EH (cell line): ENCODE data around the gene HMGCL.
"Not testable (repeated sequence)": the region's sequence is repeated elsewhere in the genome, so short reads cannot be mapped to it uniquely, and the experiment has no call there.

Experiments used
- DNase-seq: peaks from one replicate; pipeline ENCODE4 v3.0.0-alpha.2; 2015; ENCODE audit warnings: low read depth

Gene HMGCL

GRCh38 chr1:23826590-23826989 lies 1.4 kb upstream of the HMGCL start:
- DNase-seq, result not testable (repeated sequence)

GRCh38 chr1:23825762-23826522 lies 713 bp upstream of the HMGCL start:
- DNase-seq, result no peak

- no peak for DNase-seq
Measured at GRCh38 chr1:23824711-23825075, 536 bp downstream of the HMGCL start.

- DNase-seq, result no peak
Measured at GRCh38 chr1:23823767-23824166, 1.5 kb downstream of the HMGCL start.

GRCh38 chr1:23817633-23818032 lies 7.6 kb downstream of the HMGCL start:
- DNase-seq, result no peak

GRCh38 chr1:23816906-23817305 lies 8.3 kb downstream of the HMGCL start:
- DNase-seq, result no peak

- no peak for DNase-seq
Measured at GRCh38 chr1:23816361-23816760, 8.9 kb downstream of the HMGCL start.

- DNase-seq, result no peak
Measured at GRCh38 chr1:23814016-23814415, 11.2 kb downstream of the HMGCL start.

- peak; percentile 35 for DNase-seq
Measured at GRCh38 chr1:23810818-23811540, 14.2 kb downstream of the HMGCL start.

- peak; percentile 68 for DNase-seq
Measured at GRCh38 chr1:23809751-23810171, 15.5 kb downstream of the HMGCL start.

- DNase-seq, result no peak
Measured at GRCh38 chr1:23807453-23807852, 17.8 kb downstream of the HMGCL start.

- no peak for DNase-seq
Measured at GRCh38 chr1:23806280-23806679, 18.9 kb downstream of the HMGCL start.

GRCh38 chr1:23805025-23805424 lies 20.2 kb downstream of the HMGCL start:
- DNase-seq, result no peak

GRCh38 chr1:23804183-23804835 lies 20.9 kb downstream of the HMGCL start:
- no peak for DNase-seq

GRCh38 chr1:23803674-23804073 lies 21.6 kb downstream of the HMGCL start:
- no peak for DNase-seq

GRCh38 chr1:23802809-23803342 lies 22.4 kb downstream of the HMGCL start:
- DNase-seq, result not testable (repeated sequence)

GRCh38 chr1:23801876-23802275 lies 23.4 kb downstream of the HMGCL start:
- DNase-seq, result no peak

- no peak for DNase-seq
Measured at GRCh38 chr1:23801338-23801748, 23.9 kb downstream of the HMGCL start.

GRCh38 chr1:23800400-23801337 lies 24.6 kb downstream of the HMGCL start, which contains the start of gene GALE:
Gene GALE (minus strand): TSS chr1:23800754. CDS start chr1:23799007, 1,747 bp downstream.
- DNase-seq, result peak; percentile 95

- DNase-seq, result peak; percentile 80
Measured at GRCh38 chr1:23799570-23800399, 25.4 kb downstream of the HMGCL start.

- no peak for DNase-seq
Measured at GRCh38 chr1:23799255-23799569, 26.0 kb downstream of the HMGCL start.
